Liver (tissue), 9 donors: Measurements from ENCODE around the gene F13A1. TPM values are rescaled to one million over a fixed set of nuclear protein-coding genes. Genes with fewer than 3 reads are reported as not detected.

Experiments used
- DNase-seq: peaks from one replicate; pipeline ENCODE4 v3.0.0-alpha.2; 2017; ENCODE audit warnings: low spot score
- H3K27ac ChIP-seq, 2 donors: one replicate each; pipeline ENCODE4 v1.7.0; 2013; ENCODE audit warnings: inconsistent platforms in 2 of 2, low read length in 2 of 2, control low read depth in 1 of 2, low read depth in 1 of 2, mild to moderate bottlenecking in 1 of 2
- H3K27me3 ChIP-seq, 4 donors: one replicate each; pipeline versions ENCODE4 v1.6.1 to v1.7.0; 2013; ENCODE audit warnings: low read length in 3 of 4, inconsistent platforms in 1 of 4, mild to moderate bottlenecking in 1 of 4, moderate library complexity in 1 of 4; ENCODE audit not compliant: control insufficient read depth in 4 of 4, insufficient read depth in 4 of 4
- H3K36me3 ChIP-seq, 4 donors: one replicate each; pipeline versions ENCODE4 v1.6.1 to v1.7.0; 2013; ENCODE audit warnings: low read length in 3 of 4, mild to moderate bottlenecking in 3 of 4, low read depth in 1 of 4, moderate library complexity in 1 of 4; ENCODE audit not compliant: control insufficient read depth in 4 of 4, insufficient read depth in 3 of 4
- H3K4me1 ChIP-seq, 4 donors: one replicate each; pipeline versions ENCODE4 v1.6.1 to v1.7.0; 2013; ENCODE audit warnings: low read length in 3 of 4, mild to moderate bottlenecking in 3 of 4, moderate library complexity in 1 of 4; ENCODE audit not compliant: control insufficient read depth in 4 of 4, insufficient read depth in 4 of 4
- H3K4me3 ChIP-seq, 3 donors: one replicate each; pipeline versions ENCODE4 v1.6.1 to v1.7.0; 2013; ENCODE audit warnings: low read length in 3 of 3, control low read depth in 1 of 3, low read depth in 1 of 3, mild to moderate bottlenecking in 1 of 3
- H3K9ac ChIP-seq, 2 donors: one replicate each; pipeline ENCODE4 v1.7.0; 2013; ENCODE audit warnings: low read length in 2 of 2, mild to moderate bottlenecking in 2 of 2, moderate library complexity in 2 of 2, control low read depth in 1 of 2, low read depth in 1 of 2
- H3K9me3 ChIP-seq, 4 donors: one replicate each; pipeline versions ENCODE4 v1.6.1 to v1.7.0; 2013; ENCODE audit warnings: low read length in 3 of 4; ENCODE audit not compliant: control insufficient read depth in 4 of 4
- ATF3 ChIP-seq: IDR thresholded peaks from 2 replicates; pipeline ENCODE4 v1.6.1; 2016; ENCODE audit warnings: antibody characterized with exemption
- CTCF ChIP-seq: fragments of 150-350 bp; IDR thresholded peaks from 2 replicates; pipeline ENCODE4 v1.5.1; 2017; ENCODE audit warnings: improper control_type of control experiment, low read depth, low read length; ENCODE audit not compliant: missing input control
- EGR1 ChIP-seq, 2 donors: IDR thresholded peaks; 2 replicates each; pipeline ENCODE4 v1.6.1; 2016 to 2018; ENCODE audit warnings: antibody characterized with exemption in 2 of 2, low read depth in 2 of 2
- FOXA1 ChIP-seq: IDR thresholded peaks from 2 replicates; pipeline ENCODE4 v1.6.1; 2016; ENCODE audit warnings: antibody characterized with exemption
- FOXA2 ChIP-seq: IDR thresholded peaks from 2 replicates; pipeline ENCODE4 v1.6.1; 2016; ENCODE audit warnings: antibody characterized with exemption
- HNF4A ChIP-seq, 2 donors: conservative IDR thresholded peaks; 2 replicates each; pipeline ENCODE4 v1.6.1; 2016; ENCODE audit warnings: antibody characterized with exemption in 2 of 2, mild to moderate bottlenecking in 2 of 2
- HNF4G ChIP-seq: IDR thresholded peaks from 2 replicates; pipeline ENCODE4 v1.6.1; 2016; ENCODE audit warnings: antibody characterized with exemption
- JUND ChIP-seq, 2 donors: IDR thresholded peaks; 2 replicates each; pipeline ENCODE4 v1.6.1; 2016; ENCODE audit warnings: antibody characterized with exemption in 2 of 2
- MAX ChIP-seq: IDR thresholded peaks from 2 replicates; pipeline ENCODE4 v1.6.1; 2016; ENCODE audit warnings: antibody characterized with exemption
- NR2F2 ChIP-seq: IDR thresholded peaks from 2 replicates; pipeline ENCODE4 v1.6.1; 2016; ENCODE audit warnings: antibody characterized with exemption
- RAD21 ChIP-seq, 2 donors: IDR thresholded peaks; 2 replicates each; pipeline ENCODE4 v1.6.1; 2016; ENCODE audit warnings: antibody characterized with exemption in 2 of 2, mild to moderate bottlenecking in 2 of 2
- REST ChIP-seq: IDR thresholded peaks from 2 replicates; pipeline ENCODE4 v1.6.1; 2016; ENCODE audit warnings: antibody characterized with exemption, mild to moderate bottlenecking
- RXRA ChIP-seq, 2 donors: IDR thresholded peaks; 2 replicates each; pipeline ENCODE4 v1.6.1; 2017 to 2018; ENCODE audit warnings: antibody characterized with exemption in 2 of 2, mild to moderate bottlenecking in 1 of 2
- SP1 ChIP-seq: IDR thresholded peaks from 2 replicates; pipeline ENCODE4 v1.6.1; 2018; ENCODE audit warnings: antibody characterized with exemption, mild to moderate bottlenecking
- TAF1 ChIP-seq: conservative IDR thresholded peaks from 2 replicates; pipeline ENCODE4 v1.6.1; 2016; ENCODE audit warnings: antibody characterized with exemption, mild to moderate bottlenecking
- YY1 ChIP-seq: IDR thresholded peaks from 2 replicates; pipeline ENCODE4 v1.6.1; 2016; ENCODE audit warnings: antibody characterized with exemption, mild to moderate bottlenecking
- ZBTB33 ChIP-seq: IDR thresholded peaks from 2 replicates; pipeline ENCODE4 v1.6.1; 2016; ENCODE audit warnings: antibody characterized with exemption
- WGBS: extraction: QIAGEN DNeasy Blood & Tissue Kit; methylation state at CpG from one replicate; pipeline ENCODE4 v1.1.7; 2013; 5-methylcytosine and 5-hydroxymethylcytosine counted together
- polyA plus RNA-seq, 2 donors: library from polyadenylated mRNA; stranded (reverse) in 1 of 2; unstranded in 1 of 2; fragments of 200-250 nt in 1 of 2; fragments of >200 nt in 1 of 2; fragmentation: Nextera tagmentation in 1 of 2; extraction: Ambion mirVana in 1 of 2; gene quantifications; one replicate each; pipeline versions ENCODE4 v1.2.1 to v1.2.3, GENCODE V29; 2013 to 2015
- total RNA-seq, 2 donors: library from RNA; depleted of rRNA; stranded (reverse); fragments of >200 nt; gene quantifications; one replicate each; pipeline ENCODE4 v1.2.3, GENCODE V29; 2014
- donor health status: healthy.
- donor health status: healthy.
- donor health status: healthy.
- donor health status: healthy.
- donor health status: healthy.

Gene F13A1
- total and polyA plus RNA-seq, 4 donors: 0.46 to 18.3 (median 5.1) TPM

GRCh38 chr6:6246544-6246943 is 73.9 kb downstream of the F13A1 start:
- TF ChIP-seq YY1: no peak
- no peak for TF ChIP-seq JUND (IDR thresholded peaks at IDR 0.05)
- no peak for TF ChIP-seq TAF1
- TF ChIP-seq ATF3: no peak
- no peak for TF ChIP-seq SP1
- no peak for TF ChIP-seq RAD21 (IDR thresholded peaks at IDR 0.05)
- no peak for TF ChIP-seq HNF4G
- no peak for TF ChIP-seq FOXA2
- TF ChIP-seq NR2F2: no peak
- TF ChIP-seq FOXA1: no peak
- TF ChIP-seq MAX: no peak
- no peak for TF ChIP-seq ZBTB33
- no peak for TF ChIP-seq RXRA (IDR thresholded peaks at IDR 0.05)
- TF ChIP-seq REST: no peak
- TF ChIP-seq EGR1 (IDR thresholded peaks at IDR 0.05; ENCODE audit: low read depth in 2 of 2): no peak
- TF ChIP-seq HNF4A (conservative IDR thresholded peaks at IDR 0.05): no peak
- no peak for TF ChIP-seq CTCF
- no peak for DNase-seq
- Histone ChIP-seq H3K9ac (no peak overlapping the region), H3K4me1 (no peaks in the 10 kb centered on the region), H3K27ac (no peak overlapping the region), H3K27me3 (peaks cover 0 to 4% (median 1%) of the 10 kb centered on the region in 4 donors), H3K4me3 (no peak overlapping the region), H3K9me3 (no peaks in the 10 kb centered on the region), H3K36me3 (no peaks in the 10 kb centered on the region)
- 61% methylated on average over 2 of the region's 2 CpGs for WGBS

GRCh38 chr6:6244624-6245023 is 75.8 kb downstream of the F13A1 start:
- DNase-seq: no peak
- no peaks in the 10 kb centered on the region for H3K36me3 ChIP-seq
- H3K27me3 ChIP-seq: peaks cover 0 to 8% (median 0%) of the 10 kb centered on the region in 4 donors
- WGBS: 70% methylated on average over 5 of the region's 5 CpGs
- H3K27ac ChIP-seq: no peak overlapping the region
- TF ChIP-seq HNF4G (no peak), TAF1 (no peak), FOXA2 (no peak), EGR1 (IDR thresholded peaks at IDR 0.05; ENCODE audit: low read depth in 2 of 2) (no peak), MAX (no peak), RXRA (IDR thresholded peaks at IDR 0.05) (no peak), RAD21 (IDR thresholded peaks at IDR 0.05) (no peak)
- no peaks in the 10 kb centered on the region for H3K4me1 ChIP-seq
- no peak overlapping the region for H3K9ac ChIP-seq
- H3K4me3 ChIP-seq: no peak overlapping the region
- H3K9me3 ChIP-seq: no peaks in the 10 kb centered on the region
